Ascending aorta (tissue), 2 donors: ENCODE measurements around the gene FBXO34. TPM values are rescaled to one million over a fixed set of nuclear protein-coding genes. Genes with fewer than 3 reads are reported as not detected.
"Not testable (repeated sequence)": the region's sequence is repeated elsewhere in the genome, so short reads cannot be mapped to it uniquely, and the experiment has no call there.

Source experiments
- DNase-seq, 2 donors: peaks; one replicate each; pipeline ENCODE4 v3.0.0-alpha.2; 2019; ENCODE audit warnings: low spot score in 2 of 2
- H3K27ac ChIP-seq, 2 donors: fragments of 200-600 bp; sonication (generic); one replicate each; pipeline ENCODE4 v1.5.1; 2016 to 2017; ENCODE audit warnings: mild to moderate bottlenecking in 1 of 2
- H3K27me3 ChIP-seq: fragments of 200-600 bp; sonication (generic); one replicate; pipeline ENCODE4 v1.5.1; 2017
- H3K36me3 ChIP-seq, 2 donors: fragments of 200-600 bp; sonication (generic); one replicate each; pipeline ENCODE4 v1.5.1; 2016
- H3K4me1 ChIP-seq, 2 donors: fragments of 200-600 bp; sonication (generic); one replicate each; pipeline ENCODE4 v1.5.1; 2016 to 2017; ENCODE audit warnings: mild to moderate bottlenecking in 1 of 2
- H3K4me3 ChIP-seq, 2 donors: fragments of 200-600 bp; sonication (generic); one replicate each; pipeline ENCODE4 v1.5.1; 2016 to 2017; ENCODE audit warnings: mild to moderate bottlenecking in 1 of 2
- H3K9me3 ChIP-seq, 2 donors: fragments of 200-600 bp; sonication (generic); one replicate each; pipeline ENCODE4 v1.5.1; 2016
- CTCF ChIP-seq, 3 experiments: fragments of 200-600 bp in 2 of 3; fragments of 450-650 bp in 1 of 3; sonication (generic) in 2 of 3; IDR thresholded peaks; one replicate each; pipeline ENCODE4 v1.5.1; 2016 to 2019; ENCODE audit warnings: antibody characterized with exemption in 3 of 3, mild to moderate bottlenecking in 1 of 3, moderate library complexity in 1 of 3
- intact Hi-C: fragments of 100-400 bp; cut with DNase I; formaldehyde crosslinking; loops from one replicate; pipeline ENCODE4 v1.15.1; 2023
- total RNA-seq: library from RNA; depleted of rRNA; stranded (reverse); fragments of >200 nt; gene quantifications from one replicate; pipeline ENCODE4 v1.1.0, GENCODE V29; 2016

Gene FBXO34
- total RNA-seq, 1 donor from 2014 or later, result 18.0 TPM

DNA sequence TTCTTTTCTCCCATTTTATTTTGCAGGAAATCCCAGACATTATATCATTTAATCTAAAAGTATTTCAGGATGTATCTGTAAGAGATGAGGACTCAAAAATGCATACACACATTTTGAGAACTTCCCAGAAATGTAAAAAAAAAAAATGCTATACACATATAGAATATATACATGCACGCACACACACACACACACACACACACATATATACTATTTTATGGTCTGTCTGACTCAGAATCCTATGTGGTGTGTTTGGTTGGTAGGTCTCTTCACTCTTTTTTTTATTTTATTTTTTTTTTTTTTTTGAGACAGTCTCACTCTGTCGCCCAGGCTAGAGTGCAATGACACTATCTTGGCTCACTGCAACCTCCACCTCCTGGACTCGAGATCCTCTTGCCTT lies 65.5 kb downstream of the FBXO34 start:
- DNase-seq, result no peak
- H3K9me3 ChIP-seq, result no peaks in the 10 kb centered on the region
- intact Hi-C loops, result no loop called here
- H3K27me3 ChIP-seq, result no peaks in the 10 kb centered on the region
- H3K4me3 ChIP-seq, result no peak overlapping the region
- H3K4me1 ChIP-seq, result peaks cover 0 to 9% of the 10 kb centered on the region in 2 donors
- TF ChIP-seq CTCF (IDR thresholded peaks at IDR 0.05), result no peak
- no peaks in the 10 kb centered on the region for H3K36me3 ChIP-seq
- H3K27ac ChIP-seq, result no peak overlapping the region

GRCh38 chr14:55339770-55340169 lies 68.5 kb downstream of the FBXO34 start:
- Histone ChIP-seq H3K4me3 (no peak overlapping the region), H3K27ac (no peak overlapping the region), H3K9me3 (no peaks in the 10 kb centered on the region), H3K4me1 (no peaks in the 10 kb centered on the region), H3K27me3 (no peaks in the 10 kb centered on the region), H3K36me3 (no peaks in the 10 kb centered on the region)
- no peak for TF ChIP-seq CTCF (IDR thresholded peaks at IDR 0.05)
- intact Hi-C loops, result no loop called here
- DNase-seq, result no peak

DNA sequence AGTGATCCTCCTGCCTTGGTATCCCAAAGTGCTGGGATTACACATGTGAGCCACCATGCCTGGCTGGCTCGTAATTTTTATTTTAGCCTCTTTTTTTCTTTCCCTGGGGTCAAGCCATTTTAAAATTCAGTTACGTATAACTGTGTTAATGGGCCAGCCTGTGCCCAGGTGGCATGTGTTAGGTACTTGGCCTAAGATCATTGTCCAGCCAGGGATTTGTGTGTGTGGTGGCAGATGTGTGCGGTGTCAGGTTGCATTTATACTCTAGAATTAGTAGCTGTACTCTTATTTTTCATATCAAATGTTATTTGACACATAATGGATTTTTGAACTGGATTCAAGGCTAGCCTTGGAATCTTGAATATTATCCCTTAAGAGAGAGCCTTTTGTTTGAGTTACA lies 69.3 kb downstream of the FBXO34 start:
- Histone ChIP-seq H3K36me3 (no peaks in the 10 kb centered on the region), H3K9me3 (no peaks in the 10 kb centered on the region), H3K4me1 (no peaks in the 10 kb centered on the region), H3K4me3 (no peak overlapping the region), H3K27me3 (no peaks in the 10 kb centered on the region), H3K27ac (no peak overlapping the region)
- DNase-seq, result no peak
- intact Hi-C loops, result no loop called here
- TF ChIP-seq CTCF (IDR thresholded peaks at IDR 0.05), result no peak

GRCh38 chr14:55341781-55342180 lies 70.6 kb downstream of the FBXO34 start:
- intact Hi-C loops, result no loop called here
- Histone ChIP-seq H3K4me1 (no peaks in the 10 kb centered on the region), H3K4me3 (no peak overlapping the region), H3K36me3 (no peaks in the 10 kb centered on the region), H3K27ac (no peak overlapping the region), H3K27me3 (no peaks in the 10 kb centered on the region), H3K9me3 (no peaks in the 10 kb centered on the region)
- DNase-seq, result no peak
- no peak for TF ChIP-seq CTCF (IDR thresholded peaks at IDR 0.05)

DNA sequence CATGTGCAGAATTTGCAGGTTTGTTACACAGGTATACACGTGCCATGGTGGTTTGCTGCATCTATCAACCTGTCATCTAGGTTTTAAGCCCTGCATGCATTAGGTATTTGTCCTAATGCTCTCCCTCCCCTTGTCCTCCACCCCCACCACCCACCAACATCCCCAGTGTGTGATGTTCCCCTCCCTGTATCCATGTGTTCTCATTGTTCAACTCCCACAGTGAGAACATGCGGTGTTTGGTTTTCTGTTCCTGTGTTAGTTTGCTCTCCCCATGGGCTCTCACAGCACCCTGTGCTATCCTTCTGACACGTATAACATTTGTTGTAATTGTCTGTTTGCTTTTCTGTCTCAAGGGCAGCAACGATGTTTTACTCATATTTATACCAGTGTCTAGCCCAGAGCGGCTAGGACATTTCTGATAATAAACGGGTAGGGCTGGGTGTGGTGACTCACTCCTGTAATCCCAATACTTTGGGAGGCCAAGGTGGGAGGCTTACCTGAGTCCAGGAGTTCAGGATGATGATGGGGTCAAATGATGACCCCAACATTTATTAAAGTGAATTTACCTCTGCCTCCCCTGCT lies 73.5 kb downstream of the FBXO34 start:
- H3K27me3 ChIP-seq, H3K4me1 ChIP-seq, H3K4me3 ChIP-seq, H3K36me3 ChIP-seq, DNase-seq, intact Hi-C loops, H3K27ac ChIP-seq, H3K9me3 ChIP-seq: not testable (repeated sequence)

- no peak for DNase-seq
- Histone ChIP-seq H3K9me3 (no peaks in the 10 kb centered on the region), H3K36me3 (peaks cover 15 to 18% of the 10 kb centered on the region in 2 donors), H3K4me3 (no peak overlapping the region), H3K27me3 (no peaks in the 10 kb centered on the region), H3K27ac (no peak overlapping the region), H3K4me1 (no peaks in the 10 kb centered on the region)
- TF ChIP-seq CTCF (IDR thresholded peaks at IDR 0.05), result no peak
- intact Hi-C loops, result no loop called here
These were observed 75.8 kb downstream of the FBXO34 start for GRCh38 chr14:55347040-55347439.
